Uterus (tissue), 4 donors: ENCODE data around the gene ITPR2. TPM values are rescaled to one million over a fixed set of nuclear protein-coding genes. Genes with fewer than 3 reads are reported as not detected.
"Not testable (repeated sequence)": the region's sequence is repeated elsewhere in the genome, so short reads cannot be mapped to it uniquely, and the experiment has no call there.

Experiments used
- DNase-seq, 2 donors: peaks; one replicate each; pipeline ENCODE4 v3.0.0-alpha.2; 2019 to 2020
- H3K27ac ChIP-seq, 2 donors: fragments of 200-600 bp; sonication (generic); 1 replicate in 1 of 2; 2 replicates in 1 of 2; pipeline ENCODE4 v1.5.1; 2016 to 2018
- H3K27me3 ChIP-seq, 2 donors: fragments of 200-600 bp; sonication (generic); one replicate each; pipeline ENCODE4 v1.5.1; 2018 to 2019; ENCODE audit warnings: control low read depth in 1 of 2
- H3K36me3 ChIP-seq, 2 donors: fragments of 200-600 bp; sonication (generic); one replicate each; pipeline ENCODE4 v1.5.1; 2019; ENCODE audit warnings: control low read depth in 1 of 2
- H3K4me1 ChIP-seq, 2 donors: fragments of 200-600 bp; sonication (generic); one replicate each; pipeline ENCODE4 v1.5.1; 2018 to 2019; ENCODE audit warnings: control low read depth in 1 of 2
- H3K4me3 ChIP-seq, 2 donors: fragments of 200-600 bp; sonication (generic); 1 replicate in 1 of 2; 2 replicates in 1 of 2; pipeline ENCODE4 v1.5.1; 2018 to 2019; ENCODE audit warnings: mild to moderate bottlenecking in 1 of 2
- H3K9me3 ChIP-seq, 2 donors: fragments of 200-600 bp; sonication (generic); one replicate each; pipeline ENCODE4 v1.5.1; 2019; ENCODE audit warnings: control low read depth in 1 of 2
- POLR2A ChIP-seq, 2 donors: fragments of 450-650 bp; IDR thresholded peaks; one replicate each; pipeline ENCODE4 v1.6.1; 2016; ENCODE audit warnings: antibody characterized with exemption in 2 of 2, mild to moderate bottlenecking in 1 of 2, moderate library complexity in 1 of 2
- intact Hi-C: fragments of 100-400 bp; cut with DNase I; formaldehyde crosslinking; loops from one replicate; pipeline ENCODE4 v1.15.1; 2023; ENCODE audit warnings: low total_unique reads
- total RNA-seq, 4 donors: library from RNA; depleted of rRNA in 3 of 4; stranded (reverse); fragments of >200 nt in 3 of 4; gene quantifications; one replicate each; pipeline versions ENCODE4 v1.1.0 to v1.2.4, GENCODE V29; 2014 to 2023
- TF ChIP-seq, protein P1 (sequence below), 4 experiments: fragments of 200-600 bp in 2 of 4; fragments of 450-650 bp in 2 of 4; sonication (generic) in 2 of 4; IDR thresholded peaks; one replicate each; pipeline ENCODE4 v1.5.1; 2016 to 2019; ENCODE audit warnings: antibody characterized with exemption in 4 of 4, mild to moderate bottlenecking in 2 of 4, moderate library complexity in 1 of 4
- donor health status: DM: yes; HTN: yes; CAD: no.

The ITPR2 gene
- total RNA-seq, 4 donors from 2014 or later, result 53.5 to 271 (median 60.4) TPM

DNA sequence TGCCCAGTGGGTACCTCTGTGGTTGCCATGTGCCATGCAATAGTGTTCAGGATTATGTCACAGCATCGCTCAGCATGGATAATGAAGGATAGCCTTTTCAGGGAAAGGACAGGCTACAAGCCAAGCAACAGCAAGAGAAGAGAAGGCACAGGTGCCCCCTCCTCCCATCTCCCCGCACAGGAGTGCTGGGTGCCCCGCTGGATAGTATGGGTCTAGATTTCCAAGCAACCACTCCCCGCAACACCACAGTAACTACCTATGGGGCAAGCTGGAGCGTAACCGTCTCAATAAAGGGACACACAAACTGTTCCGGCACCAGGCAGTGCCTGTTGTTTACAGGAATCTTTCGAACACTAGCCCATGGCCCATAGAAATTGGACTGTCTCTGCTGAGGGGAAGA is 222.2 kb downstream of the ITPR2 start:
- Histone ChIP-seq H3K36me3 (no peaks in the 10 kb centered on the region), H3K27ac (no peak overlapping the region), H3K27me3 (no peaks in the 10 kb centered on the region), H3K9me3 (no peaks in the 10 kb centered on the region), H3K4me1 (no peaks in the 10 kb centered on the region), H3K4me3 (no peak overlapping the region)
- TF ChIP-seq POLR2A (IDR thresholded peaks at IDR 0.05), result no peak
- TF ChIP-seq, protein P1, sequence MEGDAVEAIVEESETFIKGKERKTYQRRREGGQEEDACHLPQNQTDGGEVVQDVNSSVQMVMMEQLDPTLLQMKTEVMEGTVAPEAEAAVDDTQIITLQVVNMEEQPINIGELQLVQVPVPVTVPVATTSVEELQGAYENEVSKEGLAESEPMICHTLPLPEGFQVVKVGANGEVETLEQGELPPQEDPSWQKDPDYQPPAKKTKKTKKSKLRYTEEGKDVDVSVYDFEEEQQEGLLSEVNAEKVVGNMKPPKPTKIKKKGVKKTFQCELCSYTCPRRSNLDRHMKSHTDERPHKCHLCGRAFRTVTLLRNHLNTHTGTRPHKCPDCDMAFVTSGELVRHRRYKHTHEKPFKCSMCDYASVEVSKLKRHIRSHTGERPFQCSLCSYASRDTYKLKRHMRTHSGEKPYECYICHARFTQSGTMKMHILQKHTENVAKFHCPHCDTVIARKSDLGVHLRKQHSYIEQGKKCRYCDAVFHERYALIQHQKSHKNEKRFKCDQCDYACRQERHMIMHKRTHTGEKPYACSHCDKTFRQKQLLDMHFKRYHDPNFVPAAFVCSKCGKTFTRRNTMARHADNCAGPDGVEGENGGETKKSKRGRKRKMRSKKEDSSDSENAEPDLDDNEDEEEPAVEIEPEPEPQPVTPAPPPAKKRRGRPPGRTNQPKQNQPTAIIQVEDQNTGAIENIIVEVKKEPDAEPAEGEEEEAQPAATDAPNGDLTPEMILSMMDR (IDR thresholded peaks at IDR 0.05), result no peak
- intact Hi-C loops, result no loop called here
- DNase-seq, result no peak

DNA sequence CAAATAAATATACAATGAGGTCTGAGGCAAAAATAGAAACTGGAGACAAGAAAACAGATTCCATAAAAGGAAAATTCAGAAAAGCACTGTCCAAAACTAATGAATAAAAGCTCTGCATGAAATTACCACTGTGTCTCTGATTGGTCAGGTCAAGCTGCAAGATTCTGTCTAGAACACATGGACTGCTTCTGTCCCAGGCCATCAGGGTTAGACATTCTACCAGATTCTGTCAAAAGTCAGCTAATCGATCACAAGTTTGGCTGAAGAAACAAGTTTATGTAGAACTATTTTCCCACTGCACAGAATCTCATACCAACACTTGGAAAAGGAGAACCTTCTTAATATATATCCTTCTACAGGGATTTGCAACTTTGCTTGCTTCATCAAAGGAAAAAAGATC is 223.0 kb downstream of the ITPR2 start:
- no peaks in the 10 kb centered on the region for H3K9me3 ChIP-seq

DNA sequence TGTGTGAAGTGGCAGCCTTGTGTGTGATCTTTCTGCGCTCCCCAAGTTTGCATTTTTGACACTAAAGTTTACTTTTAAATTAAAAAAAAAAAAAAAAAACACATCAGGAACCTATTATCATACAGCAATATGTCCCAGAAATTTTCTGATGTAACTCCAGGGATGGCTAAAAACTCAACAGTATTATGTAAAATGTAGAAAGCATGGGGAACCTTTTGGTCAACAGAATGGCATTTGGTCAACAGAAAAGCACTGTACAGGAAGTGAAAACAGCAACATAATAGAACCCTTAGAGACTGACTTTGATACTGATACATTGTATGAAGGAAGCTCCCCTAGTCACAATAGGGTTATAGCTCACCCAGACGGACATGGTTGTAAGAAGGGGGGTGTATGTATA is 224.3 kb downstream of the ITPR2 start:
- no peaks in the 10 kb centered on the region for H3K9me3 ChIP-seq
- intact Hi-C loops, result no loop called here

More for the DNA sequence above, 223.0 kb downstream of the ITPR2 start:
- TF ChIP-seq POLR2A (IDR thresholded peaks at IDR 0.05), result no peak
- TF ChIP-seq, protein P1 (IDR thresholded peaks at IDR 0.05), result no peak
- intact Hi-C loops, result no loop called here
- DNase-seq, result no peak
- Histone ChIP-seq H3K27me3 (no peaks in the 10 kb centered on the region), H3K27ac (no peak overlapping the region), H3K4me3 (no peak overlapping the region), H3K4me1 (no peaks in the 10 kb centered on the region), H3K36me3 (no peaks in the 10 kb centered on the region)

DNA sequence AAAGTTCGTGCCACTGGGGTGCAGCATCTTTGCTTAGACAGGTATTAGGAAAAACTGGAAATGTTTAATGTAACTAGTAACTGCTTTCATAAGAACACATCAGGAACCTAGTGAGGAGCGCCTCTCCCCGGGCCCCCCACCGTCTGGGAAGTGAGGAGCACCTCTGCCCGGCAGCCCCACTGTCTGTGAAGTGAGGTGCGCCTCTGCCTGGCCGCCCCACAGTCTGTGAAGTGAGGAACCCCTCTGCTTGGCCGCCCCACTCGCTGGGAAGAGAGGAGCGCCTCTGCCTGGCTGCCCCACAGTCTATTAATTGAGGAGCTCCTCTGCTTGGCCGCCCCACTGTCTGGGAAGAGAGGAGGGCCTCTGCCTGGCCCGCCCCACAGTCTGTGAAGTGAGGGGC is 224.7 kb downstream of the ITPR2 start:
- no peaks in the 10 kb centered on the region for H3K27me3 ChIP-seq
- no peak for TF ChIP-seq POLR2A (IDR thresholded peaks at IDR 0.05)
- H3K36me3 ChIP-seq, result no peaks in the 10 kb centered on the region
- H3K9me3 ChIP-seq, result no peaks in the 10 kb centered on the region
- no peak for DNase-seq
- no peak overlapping the region for H3K4me3 ChIP-seq
- no peaks in the 10 kb centered on the region for H3K4me1 ChIP-seq
- H3K27ac ChIP-seq, result no peak overlapping the region
- intact Hi-C loops, result no loop called here

More for the DNA sequence above, 224.3 kb downstream of the ITPR2 start:
- Histone ChIP-seq H3K27ac (no peak overlapping the region), H3K4me3 (no peak overlapping the region), H3K27me3 (no peaks in the 10 kb centered on the region), H3K4me1 (no peaks in the 10 kb centered on the region), H3K36me3 (no peaks in the 10 kb centered on the region)
- no peak for DNase-seq
- TF ChIP-seq POLR2A (IDR thresholded peaks at IDR 0.05), result no peak
- TF ChIP-seq, protein P1 (IDR thresholded peaks at IDR 0.05), result no peak

DNA sequence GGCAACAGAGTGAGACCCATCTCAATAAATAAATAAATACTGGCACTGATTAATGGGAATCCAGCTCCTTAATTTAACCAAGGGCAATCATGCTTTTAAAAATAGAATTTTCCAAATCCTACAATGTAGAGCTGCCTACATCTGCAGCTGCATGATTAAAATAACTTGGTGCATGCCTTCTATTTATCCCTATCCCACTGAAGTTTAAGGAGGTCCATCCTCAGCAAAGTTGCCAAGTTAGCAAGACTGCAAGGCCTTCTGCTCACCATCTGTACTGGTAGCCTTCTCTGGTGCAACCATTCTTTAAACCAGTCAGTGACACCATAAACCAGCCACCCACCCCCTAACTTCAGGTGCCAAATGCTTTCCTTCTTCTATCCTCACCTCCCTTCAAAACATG is 226.1 kb downstream of the ITPR2 start:
- H3K9me3 ChIP-seq, result no peaks in the 10 kb centered on the region
- no peak for TF ChIP-seq POLR2A (IDR thresholded peaks at IDR 0.05)
- TF ChIP-seq, protein P1 (IDR thresholded peaks at IDR 0.05), result no peak
- H3K4me1 ChIP-seq, result no peaks in the 10 kb centered on the region
- intact Hi-C loops, result no loop called here
- no peaks in the 10 kb centered on the region for H3K36me3 ChIP-seq
- H3K27me3 ChIP-seq, result no peaks in the 10 kb centered on the region
- no peak overlapping the region for H3K4me3 ChIP-seq
- H3K27ac ChIP-seq, result no peak overlapping the region
- DNase-seq, result no peak

DNA sequence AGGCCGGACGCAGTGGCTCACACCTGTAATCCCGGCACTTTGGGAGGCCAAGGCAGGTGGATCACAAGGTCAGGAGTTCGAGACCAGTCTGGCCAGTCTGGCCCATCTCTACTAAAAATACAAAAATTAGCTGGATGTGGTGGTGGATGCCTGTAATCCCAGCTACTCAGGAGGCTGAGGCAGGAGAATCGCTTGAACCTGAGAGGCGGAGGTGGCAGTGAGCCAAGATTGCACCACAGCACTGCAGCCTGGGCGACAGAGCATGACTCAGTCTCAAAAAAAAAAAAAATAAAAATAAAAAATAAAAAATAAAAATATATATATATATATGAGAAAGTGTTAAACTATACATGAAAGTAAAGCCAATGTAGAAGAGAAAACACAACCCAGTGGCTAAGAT is 228.2 kb downstream of the ITPR2 start:
- H3K27ac ChIP-seq, intact Hi-C loops, H3K4me1 ChIP-seq, DNase-seq, H3K27me3 ChIP-seq, H3K9me3 ChIP-seq, H3K36me3 ChIP-seq, H3K4me3 ChIP-seq: not testable (repeated sequence)
